H1 (cell line): Measurements from ENCODE around the gene CHD6. TPM values are rescaled to one million over a fixed set of nuclear protein-coding genes. Genes with fewer than 3 reads are reported as not detected.

ENCODE experiments used
- GABPA ChIP-seq: IDR thresholded peaks from 2 replicates; pipeline ENCODE4 v1.6.1; 2011; ENCODE audit warnings: mild to moderate bottlenecking, low read length, moderate library complexity, borderline replicate concordance; ENCODE audit not compliant: insufficient read depth
- RNF2 ChIP-seq: fragments of 200-900, 300-1000 bp; sonication (generic); IDR thresholded peaks from 2 replicates; pipeline ENCODE4 v1.7.1; 2016; ENCODE audit warnings: borderline replicate concordance, low read depth, mild to moderate bottlenecking, antibody characterized with exemption, low read length; ENCODE audit not compliant: poor library complexity, severe bottlenecking; ENCODE audit errors: missing control alignments
- RXRA ChIP-seq: IDR thresholded peaks from 2 replicates; pipeline ENCODE4 v1.6.1; 2011; ENCODE audit warnings: low read depth, mild to moderate bottlenecking, low read length, moderate library complexity; ENCODE audit not compliant: insufficient read depth
- polyA plus RNA-seq, 7 experiments: library from polyadenylated mRNA; depleted of rRNA in 3 of 7; stranded (reverse) in 5 of 7; unstranded in 2 of 7; fragments of >200 nt in 5 of 7; fragments of 200-250 nt in 2 of 7; gene quantifications; 1 replicate in 5 of 7; 2 replicates in 1 of 7; 4 replicates in 1 of 7; pipeline versions ENCODE4 v1.2.1 to v1.2.3, GENCODE V29; 2011 to 2013; ENCODE audit warnings: missing spikeins in 2 of 7, mixed read lengths in 2 of 7
- total RNA-seq: library from RNA; stranded (reverse); fragmentation: NEBNext Ultra II Directional; extraction: Animal tissue kit (Norgen Biotek cat#: 25700); gene quantifications from 2 replicates; pipeline ENCODE4 v1.2.1, GENCODE V29; 2021
- TF ChIP-seq, protein P1 (sequence below): IDR thresholded peaks from 2 replicates; pipeline ENCODE4 v1.6.1; 2011; ENCODE audit warnings: low read depth, mild to moderate bottlenecking, low read length; ENCODE audit not compliant: insufficient read depth

Gene CHD6
- total and polyA plus RNA-seq, 2 of the 8 experiments (the other 6 are each of a cell fraction or from before 2014, with no cell fraction given) = 11.1 to 62.9 TPM

- no peak for TF ChIP-seq RXRA
- no peak for TF ChIP-seq GABPA
- TF ChIP-seq RNF2 = no peak
- TF ChIP-seq, protein P1, sequence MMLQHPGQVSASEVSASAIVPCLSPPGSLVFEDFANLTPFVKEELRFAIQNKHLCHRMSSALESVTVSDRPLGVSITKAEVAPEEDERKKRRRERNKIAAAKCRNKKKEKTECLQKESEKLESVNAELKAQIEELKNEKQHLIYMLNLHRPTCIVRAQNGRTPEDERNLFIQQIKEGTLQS = no peak
- TF ChIP-seq, all 59 proteins: peak for 0
These were observed 83.3 kb downstream of the CHD6 start (continued) for GRCh38 chr20:41534842-41535241.
